Natural killer cell (primary cell): ENCODE data around the gene TCFL5. TPM values are rescaled to one million over a fixed set of nuclear protein-coding genes. Genes with fewer than 3 reads are reported as not detected.
"Not testable (repeated sequence)": the region's sequence is repeated elsewhere in the genome, so short reads cannot be mapped to it uniquely, and the experiment has no call there.

Source experiments
- ATAC-seq, 3 donors: fragments of 150-1000 bp in 2 of 3; fragments of 200-7000 bp in 1 of 3; cut with Tn5 transposase; 1 replicate in 1 of 3; 2 replicates in 2 of 3; pipeline ENCODE4 v1.10.0; 2021; ENCODE audit warnings: mild to moderate bottlenecking in 2 of 3, moderate library complexity in 2 of 3
- DNase-seq, 2 donors: peaks; one replicate each; pipeline versions ENCODE4 v3.0.0 to v3.0.0-alpha.2; 2013 to 2021; ENCODE audit warnings: mixed read lengths in 1 of 2
- H3K27ac ChIP-seq: one replicate; pipeline ENCODE4 v1.5.1; 2013; ENCODE audit warnings: mild to moderate bottlenecking, low read length
- H3K27me3 ChIP-seq: one replicate; pipeline ENCODE4 v1.6.1; 2013; ENCODE audit warnings: low read length; ENCODE audit not compliant: control insufficient read depth, insufficient read depth
- H3K36me3 ChIP-seq: one replicate; pipeline ENCODE4 v1.6.1; 2013; ENCODE audit warnings: low read length; ENCODE audit not compliant: control insufficient read depth, insufficient read depth
- H3K4me1 ChIP-seq: one replicate; pipeline ENCODE4 v1.6.1; 2013; ENCODE audit warnings: low read length; ENCODE audit not compliant: control insufficient read depth, insufficient read depth
- H3K4me3 ChIP-seq: one replicate; pipeline ENCODE4 v1.5.1; 2013; ENCODE audit warnings: low read length
- H3K9me3 ChIP-seq: one replicate; pipeline ENCODE4 v1.6.1; 2013; ENCODE audit warnings: low read length; ENCODE audit not compliant: control insufficient read depth, insufficient read depth
- H3K27ac Mint-ChIP-seq, 2 donors: one replicate each; pipeline ENCODE4 v1.8.0; 2022; ENCODE audit warnings: mild to moderate bottlenecking in 2 of 2, mixed read lengths in 2 of 2, moderate library complexity in 1 of 2
- H3K27me3 Mint-ChIP-seq, 2 donors: one replicate each; pipeline ENCODE4 v1.8.0; 2022; ENCODE audit warnings: low read depth in 2 of 2, mixed read lengths in 2 of 2
- H3K36me3 Mint-ChIP-seq: one replicate; pipeline ENCODE4 v1.8.0; 2022; ENCODE audit warnings: mixed read lengths
- H3K4me1 Mint-ChIP-seq, 2 donors: one replicate each; pipeline ENCODE4 v1.8.0; 2022; ENCODE audit warnings: mixed read lengths in 2 of 2
- H3K4me3 Mint-ChIP-seq: one replicate; pipeline ENCODE4 v1.8.0; 2022; ENCODE audit warnings: mild to moderate bottlenecking, moderate library complexity, mixed read lengths
- H3K9me3 Mint-ChIP-seq, 2 donors: one replicate each; pipeline ENCODE4 v1.8.0; 2022; ENCODE audit warnings: mixed read lengths in 2 of 2
- WGBS: methylation state at CpG from one replicate; pipeline ENCODE4 v1.1.7; 2013; ENCODE audit warnings: missing lambda C conversion rate; ENCODE audit not compliant: insufficient coverage; 5-methylcytosine and 5-hydroxymethylcytosine counted together
- intact Hi-C: fragments of 100-400 bp; cut with micrococcal nuclease; formaldehyde crosslinking; loops from one replicate; pipeline ENCODE4 v1.14.2; 2022
- total RNA-seq, 4 donors: library from RNA; stranded (reverse); fragments of 120-200 nt in 1 of 4; gene quantifications; one replicate each; pipeline versions ENCODE4 v1.2.3 to v1.2.4, GENCODE V29; 2013 to 2022
- TF ChIP-seq, protein P1 (sequence below): fragments of 200-600 bp; IDR thresholded peaks from one replicate; pipeline ENCODE4 v1.8.0; 2022; ENCODE audit warnings: antibody characterized with exemption

TCFL5 gene
- total RNA-seq, 3 donors from 2014 or later (not counting 1 experiment from before 2014, with no cell fraction given), result 5.1 to 8.0 (median 6.4) TPM

DNA sequence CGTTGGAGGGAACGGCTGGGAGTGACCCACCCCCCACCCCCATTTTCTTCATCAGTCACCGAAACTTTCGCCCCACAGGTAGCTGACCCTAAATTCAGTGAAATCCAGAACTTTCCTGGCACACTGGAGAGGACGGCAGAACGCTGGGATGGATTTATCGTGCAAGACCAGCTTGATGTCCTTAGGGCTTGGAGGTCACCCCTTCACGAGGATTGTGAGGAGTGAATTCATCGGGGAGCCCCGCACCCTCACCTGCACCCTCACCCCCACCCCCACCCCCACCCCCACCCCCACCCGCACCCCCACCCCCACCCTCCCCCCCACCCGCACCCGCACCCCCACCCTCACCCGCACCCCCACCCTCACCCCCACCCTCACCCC is 13.3 kb upstream of the TCFL5 start:
- Histone ChIP-seq H3K27ac (no peak overlapping the region), H3K36me3 (peaks cover 2% of the 10 kb centered on the region), H3K4me3 (no peak overlapping the region), H3K4me1 (peaks cover 11% of the 10 kb centered on the region), H3K27me3 (no peaks in the 10 kb centered on the region), H3K9me3 (no peaks in the 10 kb centered on the region)
- intact Hi-C loops, result no loop called here
- no peaks in the 10 kb centered on the region for H3K9me3 Mint-ChIP-seq
- H3K4me3 Mint-ChIP-seq, result no peak overlapping the region
- ATAC-seq, result no peak
- DNase-seq, result no peak
- H3K27me3 Mint-ChIP-seq, result peaks cover 0 to 8% of the 10 kb centered on the region in 2 donors
- H3K4me1 Mint-ChIP-seq, result peaks cover 7 to 24% of the 10 kb centered on the region in 2 donors
- WGBS, result 97% methylated on average over 7 of the region's 14 CpGs
- TF ChIP-seq, protein P1, sequence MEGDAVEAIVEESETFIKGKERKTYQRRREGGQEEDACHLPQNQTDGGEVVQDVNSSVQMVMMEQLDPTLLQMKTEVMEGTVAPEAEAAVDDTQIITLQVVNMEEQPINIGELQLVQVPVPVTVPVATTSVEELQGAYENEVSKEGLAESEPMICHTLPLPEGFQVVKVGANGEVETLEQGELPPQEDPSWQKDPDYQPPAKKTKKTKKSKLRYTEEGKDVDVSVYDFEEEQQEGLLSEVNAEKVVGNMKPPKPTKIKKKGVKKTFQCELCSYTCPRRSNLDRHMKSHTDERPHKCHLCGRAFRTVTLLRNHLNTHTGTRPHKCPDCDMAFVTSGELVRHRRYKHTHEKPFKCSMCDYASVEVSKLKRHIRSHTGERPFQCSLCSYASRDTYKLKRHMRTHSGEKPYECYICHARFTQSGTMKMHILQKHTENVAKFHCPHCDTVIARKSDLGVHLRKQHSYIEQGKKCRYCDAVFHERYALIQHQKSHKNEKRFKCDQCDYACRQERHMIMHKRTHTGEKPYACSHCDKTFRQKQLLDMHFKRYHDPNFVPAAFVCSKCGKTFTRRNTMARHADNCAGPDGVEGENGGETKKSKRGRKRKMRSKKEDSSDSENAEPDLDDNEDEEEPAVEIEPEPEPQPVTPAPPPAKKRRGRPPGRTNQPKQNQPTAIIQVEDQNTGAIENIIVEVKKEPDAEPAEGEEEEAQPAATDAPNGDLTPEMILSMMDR, result no peak
- H3K27ac Mint-ChIP-seq, result no peak overlapping the region
- no peaks in the 10 kb centered on the region for H3K36me3 Mint-ChIP-seq

DNA sequence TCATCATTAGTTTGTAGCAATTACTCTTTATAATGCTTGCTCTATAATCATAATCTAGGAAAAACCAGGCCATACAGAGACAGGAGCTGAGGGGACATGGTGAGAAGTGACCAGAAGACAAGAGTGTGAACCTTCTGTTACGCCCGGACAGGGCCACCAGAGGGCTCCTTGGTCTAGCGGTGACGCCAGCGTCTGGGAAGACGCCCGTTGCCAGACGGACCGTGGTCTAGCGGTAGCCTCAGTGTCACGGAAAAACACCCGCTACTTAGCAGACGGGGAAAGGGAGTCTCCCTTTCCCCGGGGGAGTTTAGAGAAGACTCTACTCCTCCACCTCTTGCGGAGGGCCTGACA is 12.0 kb upstream of the TCFL5 start:
- H3K9me3 ChIP-seq, H3K36me3 Mint-ChIP-seq, H3K36me3 ChIP-seq, intact Hi-C loops, ATAC-seq, H3K27me3 ChIP-seq, H3K4me3 ChIP-seq, H3K27me3 Mint-ChIP-seq, H3K4me3 Mint-ChIP-seq, H3K9me3 Mint-ChIP-seq, H3K27ac ChIP-seq: not testable (repeated sequence)
- peak overlapping the region in 1 of 2 donors; percentile 38 for H3K27ac Mint-ChIP-seq
- H3K4me1 Mint-ChIP-seq, result peaks cover 7 to 24% of the 10 kb centered on the region in 2 donors
- peaks cover 11% of the 10 kb centered on the region for H3K4me1 ChIP-seq
- 5% methylated on average over 13 of the region's 15 CpGs for WGBS
- peak in 1 of 2 donors; percentile 51 for DNase-seq

DNA sequence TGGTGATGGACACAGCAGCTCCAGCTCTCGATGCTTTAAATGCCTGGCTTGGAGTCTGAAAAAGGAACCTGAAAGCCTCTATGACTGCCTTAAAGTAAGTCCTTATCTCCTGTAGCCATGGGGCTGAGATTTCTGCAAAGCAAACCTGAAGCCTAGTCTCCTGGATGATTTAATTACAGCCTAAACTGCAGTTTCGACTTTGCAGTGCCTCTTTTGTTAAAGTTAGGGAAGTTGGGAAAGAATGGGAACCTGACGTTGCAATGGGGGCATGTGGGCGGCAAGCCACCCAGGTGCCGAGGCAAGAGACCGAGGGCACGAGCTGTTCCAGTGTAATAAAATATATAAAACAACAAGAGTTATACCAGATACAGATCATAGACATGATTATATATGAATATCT is 11.7 kb upstream of the TCFL5 start:
- peaks cover 11% of the 10 kb centered on the region for H3K4me1 ChIP-seq
- no peaks in the 10 kb centered on the region for H3K36me3 ChIP-seq
- Mint-ChIP-seq H3K4me1 (peaks cover 7 to 24% of the 10 kb centered on the region in 2 donors), H3K4me3 (no peak overlapping the region), H3K36me3 (no peaks in the 10 kb centered on the region), H3K27ac (peak overlapping the region in 1 of 2 donors; percentile 11), H3K9me3 (no peaks in the 10 kb centered on the region), H3K27me3 (peaks cover 0 to 8% of the 10 kb centered on the region in 2 donors)
- no peaks in the 10 kb centered on the region for H3K9me3 ChIP-seq
- WGBS, result 81% methylated on average over 4 of the region's 7 CpGs
- no peak overlapping the region for H3K27ac ChIP-seq
- intact Hi-C loops, result no loop called here
- TF ChIP-seq, protein P1, result no peak
- no peak overlapping the region for H3K4me3 ChIP-seq
- no peak for ATAC-seq
- H3K27me3 ChIP-seq, result no peaks in the 10 kb centered on the region
- DNase-seq, result no peak

DNA sequence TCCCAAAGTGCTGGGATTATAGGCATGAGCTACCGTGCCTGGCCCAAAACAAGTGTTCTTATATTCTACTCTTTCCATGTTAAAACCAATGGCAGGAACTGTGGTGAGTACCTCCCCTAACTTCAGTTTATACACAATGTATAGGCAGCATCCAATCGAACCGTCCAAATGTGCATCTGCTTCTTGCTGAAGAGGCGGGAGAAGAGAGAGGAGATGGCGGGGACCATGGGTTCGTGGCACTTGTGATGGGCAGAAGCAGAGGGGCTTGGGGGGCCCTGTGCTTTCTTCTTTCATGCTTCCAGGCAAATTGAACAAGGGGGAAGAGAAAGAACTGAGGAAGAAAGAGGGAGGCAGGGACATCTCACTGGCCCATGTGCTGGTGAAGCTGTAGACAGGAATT is 11.2 kb upstream of the TCFL5 start:
- no peaks in the 10 kb centered on the region for H3K9me3 ChIP-seq
- 93% methylated on average over 6 of the region's 6 CpGs for WGBS
- no peaks in the 10 kb centered on the region for H3K27me3 ChIP-seq
- H3K27me3 Mint-ChIP-seq, result peaks cover 0 to 8% of the 10 kb centered on the region in 2 donors
- H3K4me1 ChIP-seq, result peaks cover 11% of the 10 kb centered on the region
- no peak overlapping the region for H3K27ac ChIP-seq
- intact Hi-C loops, result no loop called here
- H3K4me3 ChIP-seq, result no peak overlapping the region
- H3K27ac Mint-ChIP-seq, result peak overlapping the region in 1 of 2 donors; percentile 11
- TF ChIP-seq, protein P1, result no peak
- H3K4me3 Mint-ChIP-seq, result no peak overlapping the region
- H3K36me3 Mint-ChIP-seq, result no peaks in the 10 kb centered on the region
- H3K36me3 ChIP-seq, result no peaks in the 10 kb centered on the region
- ATAC-seq (no peak), DNase-seq (no peak)
- H3K9me3 Mint-ChIP-seq, result no peaks in the 10 kb centered on the region
- peaks cover 7 to 24% of the 10 kb centered on the region in 2 donors for H3K4me1 Mint-ChIP-seq
